Osteocyte (in vitro differentiated cells): ENCODE results near the gene CHRM2. TPM values are rescaled to one million over a fixed set of nuclear protein-coding genes. Genes with fewer than 3 reads are reported as not detected.
A peak's percentile ranks its signal among the peaks of the same experiment; 100 is the strongest.

Experiments used
- DNase-seq: peaks from one replicate; pipeline ENCODE4 v3.0.0; 2021; ENCODE audit warnings: mixed read lengths; ENCODE audit not compliant: unreplicated experiment; ENCODE audit errors: extremely low spot score
- H3K27ac Mint-ChIP-seq: one replicate; pipeline ENCODE4 v1.8.0; 2021; ENCODE audit warnings: mild to moderate bottlenecking, mixed read lengths; ENCODE audit not compliant: unreplicated experiment
- H3K27me3 Mint-ChIP-seq: one replicate; pipeline ENCODE4 v1.8.0; 2021; ENCODE audit warnings: mixed read lengths; ENCODE audit not compliant: unreplicated experiment
- H3K36me3 Mint-ChIP-seq: one replicate; pipeline ENCODE4 v1.8.0; 2021; ENCODE audit warnings: mixed read lengths; ENCODE audit not compliant: unreplicated experiment
- H3K4me1 Mint-ChIP-seq: one replicate; pipeline ENCODE4 v1.8.0; 2021; ENCODE audit warnings: mixed read lengths; ENCODE audit not compliant: unreplicated experiment
- H3K4me3 Mint-ChIP-seq: one replicate; pipeline ENCODE4 v1.8.0; 2021; ENCODE audit warnings: mild to moderate bottlenecking, moderate library complexity, mixed read lengths; ENCODE audit not compliant: unreplicated experiment
- H3K9me3 Mint-ChIP-seq: one replicate; pipeline ENCODE4 v1.8.0; 2021; ENCODE audit warnings: mixed read lengths; ENCODE audit not compliant: unreplicated experiment
- total RNA-seq: library from RNA; stranded (reverse); gene quantifications from 2 replicates; pipeline ENCODE4 v1.2.1, GENCODE V29; 2021
- TF ChIP-seq, protein P1 (sequence below): fragments of 200-600 bp; sonication (generic); IDR thresholded peaks from 2 replicates; pipeline ENCODE4 v1.5.0; 2021; ENCODE audit warnings: antibody characterized with exemption, mild to moderate bottlenecking, moderate library complexity

Gene CHRM2
- total RNA-seq, 1 donor from 2014 or later = 30.0 TPM

DNA sequence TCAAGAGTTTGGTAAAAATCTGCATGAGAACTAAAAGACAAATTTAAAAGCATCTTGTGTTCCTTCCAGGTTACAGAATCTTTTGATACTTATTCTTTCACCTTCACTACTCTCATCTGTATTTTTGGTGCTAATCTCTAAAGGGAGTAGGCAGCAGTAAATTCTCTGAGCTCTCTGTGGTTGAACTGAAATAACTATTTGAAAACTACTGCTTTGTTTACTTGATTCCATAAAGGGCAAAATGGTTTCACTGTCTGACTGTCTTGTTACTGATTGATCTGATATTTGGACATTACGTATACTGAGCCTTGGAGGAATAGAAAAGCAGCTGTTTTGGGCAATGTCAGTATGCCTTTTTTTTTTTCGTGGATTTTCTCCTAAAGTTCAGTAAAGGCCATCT lies 103.3 kb downstream of the CHRM2 start:
- Mint-ChIP-seq H3K4me1 (peaks cover 24% of the 10 kb centered on the region), H3K27me3 (no peaks in the 10 kb centered on the region), H3K36me3 (peaks cover 16% of the 10 kb centered on the region), H3K4me3 (no peak overlapping the region), H3K9me3 (peaks cover 6% of the 10 kb centered on the region), H3K27ac (peak overlapping the region; percentile 48)
- TF ChIP-seq, protein P1, sequence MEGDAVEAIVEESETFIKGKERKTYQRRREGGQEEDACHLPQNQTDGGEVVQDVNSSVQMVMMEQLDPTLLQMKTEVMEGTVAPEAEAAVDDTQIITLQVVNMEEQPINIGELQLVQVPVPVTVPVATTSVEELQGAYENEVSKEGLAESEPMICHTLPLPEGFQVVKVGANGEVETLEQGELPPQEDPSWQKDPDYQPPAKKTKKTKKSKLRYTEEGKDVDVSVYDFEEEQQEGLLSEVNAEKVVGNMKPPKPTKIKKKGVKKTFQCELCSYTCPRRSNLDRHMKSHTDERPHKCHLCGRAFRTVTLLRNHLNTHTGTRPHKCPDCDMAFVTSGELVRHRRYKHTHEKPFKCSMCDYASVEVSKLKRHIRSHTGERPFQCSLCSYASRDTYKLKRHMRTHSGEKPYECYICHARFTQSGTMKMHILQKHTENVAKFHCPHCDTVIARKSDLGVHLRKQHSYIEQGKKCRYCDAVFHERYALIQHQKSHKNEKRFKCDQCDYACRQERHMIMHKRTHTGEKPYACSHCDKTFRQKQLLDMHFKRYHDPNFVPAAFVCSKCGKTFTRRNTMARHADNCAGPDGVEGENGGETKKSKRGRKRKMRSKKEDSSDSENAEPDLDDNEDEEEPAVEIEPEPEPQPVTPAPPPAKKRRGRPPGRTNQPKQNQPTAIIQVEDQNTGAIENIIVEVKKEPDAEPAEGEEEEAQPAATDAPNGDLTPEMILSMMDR = no peak
- no peak for DNase-seq

- Mint-ChIP-seq H3K9me3 (peaks cover 17% of the 10 kb centered on the region), H3K4me3 (no peak overlapping the region)
- DNase-seq = no peak
Observed at GRCh38 chr7:136976504-136977251, 108.2 kb downstream of the CHRM2 start.

DNA sequence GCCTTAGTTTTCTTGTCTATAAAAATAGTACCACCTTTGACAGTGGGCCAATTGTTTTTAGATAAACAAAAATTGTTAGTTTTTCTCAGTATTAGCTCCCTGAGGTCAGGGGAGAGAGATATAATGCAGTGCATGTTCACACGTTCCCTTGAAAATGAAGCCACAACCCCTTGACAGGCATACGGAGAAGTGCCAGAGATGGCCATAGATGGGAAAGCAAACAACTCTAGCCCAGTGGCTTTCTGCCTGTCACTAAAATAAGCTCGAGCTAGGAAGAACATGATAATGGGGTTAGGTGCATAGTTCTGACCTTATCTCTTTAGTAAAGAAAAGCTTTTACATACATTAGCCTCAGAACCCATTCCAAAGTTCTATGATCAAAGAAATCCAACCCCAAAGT lies 124.9 kb downstream of the CHRM2 start:
- Mint-ChIP-seq H3K36me3 (peaks cover 17% of the 10 kb centered on the region), H3K9me3 (peaks cover 19% of the 10 kb centered on the region), H3K4me3 (no peak overlapping the region), H3K27ac (no peak overlapping the region), H3K27me3 (no peaks in the 10 kb centered on the region), H3K4me1 (peaks cover 30% of the 10 kb centered on the region)
- no peak for DNase-seq
- TF ChIP-seq, protein P1 = no peak

More at GRCh38 chr7:136976504-136977251, 108.2 kb downstream of the CHRM2 start:
- peak overlapping the region; percentile 54 for H3K27ac Mint-ChIP-seq
- peaks cover 21% of the 10 kb centered on the region for H3K4me1 Mint-ChIP-seq
- peaks cover 3% of the 10 kb centered on the region for H3K36me3 Mint-ChIP-seq
- TF ChIP-seq, protein P1 = peak; percentile 10
- no peaks in the 10 kb centered on the region for H3K27me3 Mint-ChIP-seq

- Mint-ChIP-seq H3K27ac (peak overlapping the region; percentile 88), H3K27me3 (no peaks in the 10 kb centered on the region), H3K36me3 (peaks cover 8% of the 10 kb centered on the region), H3K9me3 (peaks cover under 1% of the 10 kb centered on the region), H3K4me3 (no peak overlapping the region), H3K4me1 (peaks cover 69% of the 10 kb centered on the region)
- no peak for DNase-seq
- TF ChIP-seq, protein P1 = no peak
Observed at GRCh38 chr7:136997735-136998134, 129.3 kb downstream of the CHRM2 start.

GRCh38 chr7:136998495-136998894 lies 130.0 kb downstream of the CHRM2 start:
- Mint-ChIP-seq H3K36me3 (peaks cover 3% of the 10 kb centered on the region), H3K4me3 (peak overlapping the region; percentile 27), H3K27ac (peak overlapping the region; percentile 88), H3K27me3 (no peaks in the 10 kb centered on the region), H3K4me1 (peaks cover 69% of the 10 kb centered on the region), H3K9me3 (no peaks in the 10 kb centered on the region)
- TF ChIP-seq, protein P1 = no peak
- no peak for DNase-seq
